Kidney epithelial cell (primary cell): ENCODE measurements around the gene FAM163B. TPM values are rescaled to one million over a fixed set of nuclear protein-coding genes. Genes with fewer than 3 reads are reported as not detected.

Source experiments
- DNase-seq: peaks from one replicate; pipeline ENCODE4 v3.0.0-alpha.2; 2010; ENCODE audit warnings: low read depth
- H3K27me3 ChIP-seq: 2 replicates; pipeline ENCODE4 v1.6.0; 2011; ENCODE audit warnings: low read length; ENCODE audit not compliant: control insufficient read depth, insufficient read depth
- H3K36me3 ChIP-seq: 2 replicates; pipeline ENCODE4 v1.5.1; 2011; ENCODE audit warnings: low read length; ENCODE audit not compliant: control insufficient read depth, insufficient read depth
- H3K4me3 ChIP-seq: 2 replicates; pipeline ENCODE4 v1.5.1; 2011; ENCODE audit warnings: low read depth, mild to moderate bottlenecking, control low read depth, low read length
- CTCF ChIP-seq: IDR thresholded peaks from 2 replicates; pipeline ENCODE4 v1.5.1; 2011; ENCODE audit warnings: mild to moderate bottlenecking, moderate library complexity, low read length, control low read depth, inconsistent platforms; ENCODE audit not compliant: insufficient read depth, poor library complexity, severe bottlenecking
- total RNA-seq: library from RNA; depleted of rRNA; stranded (reverse); fragments of >200 nt; gene quantifications from 2 replicates; pipeline ENCODE4 v1.2.3, GENCODE V29; 2015

The FAM163B gene
- total RNA-seq, 1 donor from 2014 or later, result not detected

- Histone ChIP-seq H3K36me3 (no peaks in the 10 kb centered on the region), H3K27me3 (peaks cover 65% of the 10 kb centered on the region), H3K4me3 (no peak overlapping the region)
- no peak for TF ChIP-seq CTCF
- no peak for DNase-seq
These were observed 25.0 kb downstream of the FAM163B start for GRCh38 chr9:133584167-133584558.

- Histone ChIP-seq H3K27me3 (peaks cover 70% of the 10 kb centered on the region), H3K36me3 (no peaks in the 10 kb centered on the region), H3K4me3 (no peak overlapping the region)
- no peak for DNase-seq
- TF ChIP-seq CTCF, result no peak
These were observed 25.6 kb downstream of the FAM163B start for GRCh38 chr9:133583586-133583985.

GRCh38 chr9:133583111-133583510, 26.1 kb downstream of the FAM163B start:
- TF ChIP-seq CTCF, result no peak
- Histone ChIP-seq H3K4me3 (no peak overlapping the region), H3K36me3 (no peaks in the 10 kb centered on the region), H3K27me3 (peaks cover 75% of the 10 kb centered on the region)
- no peak for DNase-seq

- no peaks in the 10 kb centered on the region for H3K36me3 ChIP-seq
- no peak for TF ChIP-seq CTCF
- peaks cover 80% of the 10 kb centered on the region for H3K27me3 ChIP-seq
- DNase-seq, result no peak
- no peak overlapping the region for H3K4me3 ChIP-seq
These were observed 26.6 kb downstream of the FAM163B start for GRCh38 chr9:133582501-133583045.

- no peak overlapping the region for H3K4me3 ChIP-seq
- no peak for TF ChIP-seq CTCF
- DNase-seq, result no peak
- peaks cover 80% of the 10 kb centered on the region for H3K27me3 ChIP-seq
- no peaks in the 10 kb centered on the region for H3K36me3 ChIP-seq
These were observed 27.5 kb downstream of the FAM163B start for GRCh38 chr9:133581513-133582343.
